GM18867 (cell line): ENCODE results near the gene HIF3A.
A peak's percentile ranks its signal among the peaks of the same experiment; 100 is the strongest.
"Not testable (repeated sequence)": the region's sequence is repeated elsewhere in the genome, so short reads cannot be mapped to it uniquely, and the experiment has no call there.

Experiments used
- ATAC-seq: cut with Tn5 transposase; IDR thresholded peaks from one replicate; pipeline ENCODE4 v1.9.1; 2021; ENCODE audit warnings: mild to moderate bottlenecking, moderate library complexity; ENCODE audit not compliant: unreplicated experiment

The HIF3A gene

GRCh38 chr19:46296722-46297461, at the start of gene HIF3A:
Gene HIF3A (plus strand): TSS chr19:46297042. CDS start chr19:46297077, 35 bp downstream.
- no peak for ATAC-seq

DNA sequence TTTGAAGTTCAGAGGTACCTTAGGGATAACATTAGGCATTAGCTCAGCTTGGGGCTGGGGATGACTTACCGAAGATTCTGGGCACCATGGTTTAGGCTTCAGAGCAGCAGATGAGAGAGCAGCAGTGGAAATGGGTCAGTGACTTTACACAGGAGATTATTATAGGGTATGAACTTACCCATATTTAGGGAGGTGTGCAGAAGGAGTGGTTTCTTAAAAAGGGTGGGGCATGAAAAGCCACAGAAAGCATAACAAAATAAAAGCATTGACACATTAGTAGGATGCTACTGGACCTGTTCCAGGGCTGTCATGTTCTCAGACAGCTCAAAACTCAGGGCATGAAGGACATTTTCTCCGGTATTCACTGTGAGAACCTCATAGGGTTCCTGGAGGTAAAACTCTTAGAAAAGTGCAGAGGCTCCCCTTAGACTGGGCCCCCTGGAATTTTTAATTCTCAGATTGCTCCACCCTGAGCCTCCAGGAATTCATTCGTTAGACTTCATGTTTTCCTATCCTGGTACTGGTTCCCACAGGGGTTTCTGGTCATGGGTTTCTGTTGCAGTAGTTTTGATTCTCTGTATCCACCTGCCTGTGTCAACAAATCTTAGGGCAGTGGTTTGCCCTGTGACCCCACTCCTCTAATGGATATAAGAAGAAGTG, 46.6 kb upstream of the HIF3A start:
- ATAC-seq: no peak

- ATAC-seq: no peak
Measured at GRCh38 chr19:46251416-46251815, 45.4 kb upstream of the HIF3A start.

DNA sequence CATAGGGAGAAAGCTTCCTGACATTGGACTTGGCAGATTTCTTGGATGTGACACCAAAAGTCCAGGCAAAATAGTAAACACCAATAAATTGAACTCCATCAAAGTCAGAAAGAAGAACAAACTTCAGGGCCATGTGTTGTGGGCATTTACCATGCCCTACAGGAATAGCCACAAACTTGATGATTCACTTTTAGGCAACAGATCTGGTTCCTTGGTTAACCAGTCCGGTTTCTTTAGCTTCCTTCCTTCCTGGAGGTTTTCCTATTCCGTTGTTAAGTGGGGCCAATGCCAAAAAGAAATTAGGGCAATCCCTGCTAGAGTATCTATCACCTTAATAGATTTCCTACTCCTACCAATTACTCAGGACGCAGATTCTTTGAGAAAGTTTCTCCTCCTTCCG, 42.1 kb upstream of the HIF3A start:
- no peak for ATAC-seq

- ATAC-seq: no peak
Measured at GRCh38 chr19:46256855-46257254, 40.0 kb upstream of the HIF3A start.

- ATAC-seq: not testable (repeated sequence)
Measured at GRCh38 chr19:46261501-46261900, 35.3 kb upstream of the HIF3A start.

- ATAC-seq: peak; percentile 77
Measured at GRCh38 chr19:46262684-46263296, 34.1 kb upstream of the HIF3A start.

DNA sequence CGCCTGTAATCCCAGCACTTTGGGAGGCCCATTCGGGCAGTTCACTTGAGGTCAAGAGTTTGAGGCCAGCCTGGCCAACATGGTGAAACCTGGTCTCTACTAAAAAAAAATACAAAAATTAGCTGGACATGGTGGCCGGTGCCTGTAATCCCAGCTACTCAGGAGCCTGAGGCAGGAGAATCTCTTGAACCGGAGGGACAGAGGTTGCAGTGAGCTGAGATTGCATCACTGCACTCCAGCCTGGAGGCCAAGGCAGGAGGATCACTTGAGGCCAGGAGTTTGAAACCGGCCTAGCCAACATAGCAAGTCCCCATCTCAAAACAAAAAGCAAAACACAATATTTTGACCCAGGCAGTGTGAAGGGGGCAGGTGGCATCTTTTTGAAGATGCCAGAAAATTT, 32.0 kb upstream of the HIF3A start:
- ATAC-seq: not testable (repeated sequence)

GRCh38 chr19:46265217-46265828, 31.5 kb upstream of the HIF3A start:
- no peak for ATAC-seq

DNA sequence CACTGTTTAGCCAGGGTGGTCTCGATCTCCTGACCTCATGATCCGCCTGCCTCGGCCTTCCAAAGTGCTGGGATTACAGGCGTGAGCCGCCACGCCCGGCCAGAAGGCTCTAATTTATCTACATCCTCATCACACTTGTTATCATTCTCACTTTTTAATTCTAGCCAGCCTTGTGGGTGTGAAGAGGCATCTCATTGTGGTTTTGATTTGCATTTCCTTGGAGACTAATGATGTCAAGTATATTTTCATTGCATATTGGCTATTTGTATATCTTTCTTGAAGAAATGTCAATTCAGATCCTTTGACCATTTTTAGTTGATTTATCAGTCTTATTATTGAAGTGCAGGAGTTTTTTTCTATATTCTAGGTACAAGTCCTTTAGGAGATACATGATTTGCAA, 27.7 kb upstream of the HIF3A start:
- ATAC-seq: no peak

GRCh38 chr19:46270521-46271256, 26.2 kb upstream of the HIF3A start:
- no peak for ATAC-seq

GRCh38 chr19:46271481-46272197, 25.2 kb upstream of the HIF3A start:
- no peak for ATAC-seq

DNA sequence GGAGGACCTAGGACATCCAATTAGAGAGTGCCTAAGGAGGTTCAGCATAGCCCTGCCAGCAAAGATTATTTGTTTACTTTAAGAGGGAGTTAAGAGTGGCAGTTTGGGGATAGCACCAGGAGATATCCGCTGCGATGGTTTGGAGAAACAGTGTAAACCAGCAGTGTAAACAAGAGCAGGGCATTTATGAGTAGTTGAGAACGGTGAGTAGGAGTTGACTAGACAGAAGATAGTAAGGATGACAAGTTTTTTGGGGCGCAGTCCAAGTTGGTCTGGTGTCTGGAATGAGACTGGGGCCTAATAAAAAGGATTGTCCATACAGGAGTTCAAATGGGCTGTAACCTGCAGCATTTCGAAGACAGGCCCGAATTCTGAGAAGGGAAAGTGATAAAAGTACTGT, 22.9 kb upstream of the HIF3A start:
- ATAC-seq: not testable (repeated sequence)

DNA sequence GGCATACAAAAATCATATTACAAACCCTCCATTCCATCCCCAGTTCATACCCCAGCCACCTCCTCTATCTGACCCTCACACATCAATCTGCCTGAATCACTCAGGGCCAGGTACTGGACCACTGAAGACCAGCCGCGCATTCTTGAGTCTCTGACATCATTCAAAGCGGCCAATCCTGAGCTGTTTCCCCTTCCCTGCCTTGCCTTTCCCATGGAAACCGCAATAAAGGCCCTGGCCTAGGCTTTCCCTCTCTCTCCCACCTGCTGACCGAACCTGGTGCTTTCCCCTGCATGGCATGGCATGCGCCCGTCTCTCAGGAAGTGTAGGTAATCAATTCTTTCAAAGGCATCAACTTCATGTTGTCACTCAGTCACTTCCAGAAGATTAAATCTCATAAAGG, 17.7 kb upstream of the HIF3A start:
- no peak for ATAC-seq

- ATAC-seq: no peak
Measured at GRCh38 chr19:46283771-46284170, 13.1 kb upstream of the HIF3A start.

- no peak for ATAC-seq
Measured at GRCh38 chr19:46284635-46285034, 12.2 kb upstream of the HIF3A start.

DNA sequence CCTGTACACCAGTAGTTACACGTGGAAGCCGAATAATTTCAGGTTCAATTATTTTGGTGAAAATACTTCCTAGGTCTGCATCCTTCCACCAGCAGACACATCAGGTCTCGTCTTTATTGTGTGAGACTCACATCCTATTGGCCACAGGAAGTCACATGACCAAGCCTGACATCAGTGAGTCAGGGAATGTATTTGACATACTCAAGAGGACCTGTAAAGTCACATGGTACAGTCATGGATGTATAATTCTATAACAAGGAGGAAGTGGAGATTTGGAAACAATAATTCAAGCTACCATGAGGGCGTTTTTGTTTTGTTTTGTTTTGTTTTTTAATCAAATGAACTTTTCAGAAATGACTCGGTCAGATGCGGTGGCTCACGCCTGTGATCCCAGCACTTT, 9.3 kb upstream of the HIF3A start:
- no peak for ATAC-seq

- no peak for ATAC-seq
Measured at GRCh38 chr19:46288896-46289588, 7.8 kb upstream of the HIF3A start.

DNA sequence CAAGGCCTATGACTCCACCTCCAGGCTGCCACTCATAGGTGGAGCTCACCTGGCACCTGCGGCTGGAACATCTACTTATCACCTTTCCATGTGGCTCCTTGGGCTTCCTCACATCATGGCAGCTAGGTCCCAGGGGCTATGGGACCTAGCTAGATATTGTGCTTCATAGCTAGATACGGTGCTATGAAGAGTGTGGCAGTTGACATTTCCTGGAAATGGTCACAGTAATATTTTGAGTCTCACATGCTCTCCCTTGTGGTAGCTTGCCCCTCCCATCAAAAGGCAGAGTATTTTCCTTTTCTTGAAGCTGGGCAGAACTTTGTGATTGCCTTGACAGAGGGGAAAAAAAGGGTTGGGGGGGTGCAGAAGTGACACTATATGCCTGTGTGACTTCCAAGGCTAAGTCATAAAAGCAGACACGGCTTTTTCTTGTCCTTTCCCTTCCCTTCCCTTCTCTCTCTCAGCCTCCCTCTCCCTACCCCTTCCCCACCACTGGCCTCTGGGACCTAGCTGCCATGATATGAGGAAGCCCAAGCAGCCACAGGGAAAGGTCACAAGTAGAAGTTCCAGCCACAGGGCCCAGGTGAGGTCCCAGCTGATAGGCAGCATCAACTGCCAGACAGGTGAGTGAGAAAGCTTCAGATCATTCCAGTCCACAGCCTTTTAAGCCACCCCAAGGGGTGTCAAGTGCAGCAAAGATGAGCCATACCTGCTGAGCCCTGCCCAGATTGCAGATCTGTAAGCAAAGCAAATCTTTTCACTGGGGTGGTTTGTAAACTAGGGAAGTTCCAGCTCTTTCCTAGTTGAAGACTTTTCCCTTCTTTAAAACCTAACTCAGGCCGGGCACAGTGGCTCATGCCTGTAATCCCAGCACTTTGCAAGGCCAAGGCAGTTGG, 6.9 kb upstream of the HIF3A start:
- no peak for ATAC-seq
